Stimulated activated CD8-positive, alpha-beta memory T cell treated with anti-CD3 and anti-CD28 coated beads, Interleukin-4, amount 100 ng/mL, for 48 hours (primary cell): ENCODE results near the gene MRGPRG.

Experiments
- DNase-seq: peaks from one replicate; pipeline ENCODE4 v3.0.0-alpha.2; 2020

Gene MRGPRG

DNA sequence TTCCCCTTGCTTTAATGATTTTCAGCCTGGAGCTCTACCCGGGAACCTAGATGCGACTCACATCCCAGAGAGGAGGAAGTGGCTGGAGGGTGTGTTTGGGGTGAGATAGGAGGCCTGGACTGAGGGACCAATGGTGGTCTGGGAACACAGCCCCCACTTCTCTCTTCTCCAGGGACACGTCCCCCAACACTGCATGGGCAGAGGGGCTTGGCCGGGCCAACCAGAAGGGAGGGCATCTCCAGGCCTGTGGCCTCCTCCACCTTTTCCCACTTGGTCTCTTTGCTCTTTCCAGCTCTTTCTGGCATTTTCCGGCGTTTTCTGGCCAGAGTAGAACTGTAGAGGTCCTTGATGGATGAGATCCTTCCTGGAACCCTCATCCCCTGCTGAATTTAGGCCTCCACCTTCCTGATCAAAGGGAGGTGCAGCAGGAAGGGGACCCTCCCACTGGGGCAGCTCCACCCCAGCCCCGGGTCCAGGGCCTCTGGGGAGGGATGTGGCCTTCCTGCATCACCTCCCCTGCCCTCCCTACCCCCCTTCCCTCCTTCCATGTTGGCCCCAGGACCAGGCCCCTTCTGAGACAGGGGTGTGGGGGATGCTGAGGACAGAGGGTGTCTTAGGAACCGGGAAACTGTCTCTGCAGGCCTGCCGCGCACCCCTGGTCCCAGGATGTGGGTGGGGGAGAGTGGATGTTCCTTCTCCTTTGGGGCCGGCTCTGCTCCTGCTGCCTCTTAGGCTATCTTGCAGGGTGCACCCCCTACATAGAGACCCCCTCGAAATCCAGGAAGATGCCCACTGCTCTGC lies 24.4 kb downstream of the MRGPRG start:
- DNase-seq = no peak

DNA sequence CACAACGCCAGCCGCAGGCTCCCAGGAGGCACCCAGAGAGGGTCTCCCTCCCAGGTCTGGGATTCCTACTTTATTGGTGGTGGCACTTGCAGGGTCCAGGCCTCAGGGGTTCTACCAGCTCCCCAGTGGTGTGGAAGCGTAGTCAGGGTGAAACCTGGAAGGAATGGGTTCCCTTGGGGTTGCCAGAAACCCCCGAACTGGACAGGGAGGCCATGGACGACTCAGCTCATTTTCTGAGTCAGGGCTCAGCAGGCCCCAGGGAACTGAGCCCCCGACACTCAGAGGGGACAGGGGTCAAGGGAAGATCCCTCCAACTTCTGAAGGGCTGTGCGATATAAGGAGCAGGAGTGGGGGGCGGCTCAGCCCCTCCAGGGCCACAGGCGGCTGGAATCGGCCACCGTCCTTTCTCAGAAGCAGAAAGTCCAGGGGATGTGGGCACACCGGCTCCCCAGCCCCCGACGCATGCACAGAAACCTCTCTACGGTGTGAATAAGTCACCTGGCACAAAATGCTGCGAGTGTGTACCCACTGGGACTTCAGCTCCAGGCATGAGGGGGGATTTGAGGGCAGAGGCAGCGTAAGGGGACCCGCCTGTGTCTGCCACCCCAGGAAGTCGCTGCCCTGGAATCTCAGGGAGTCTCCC lies 25.1 kb downstream of the MRGPRG start:
- DNase-seq = no peak

DNA sequence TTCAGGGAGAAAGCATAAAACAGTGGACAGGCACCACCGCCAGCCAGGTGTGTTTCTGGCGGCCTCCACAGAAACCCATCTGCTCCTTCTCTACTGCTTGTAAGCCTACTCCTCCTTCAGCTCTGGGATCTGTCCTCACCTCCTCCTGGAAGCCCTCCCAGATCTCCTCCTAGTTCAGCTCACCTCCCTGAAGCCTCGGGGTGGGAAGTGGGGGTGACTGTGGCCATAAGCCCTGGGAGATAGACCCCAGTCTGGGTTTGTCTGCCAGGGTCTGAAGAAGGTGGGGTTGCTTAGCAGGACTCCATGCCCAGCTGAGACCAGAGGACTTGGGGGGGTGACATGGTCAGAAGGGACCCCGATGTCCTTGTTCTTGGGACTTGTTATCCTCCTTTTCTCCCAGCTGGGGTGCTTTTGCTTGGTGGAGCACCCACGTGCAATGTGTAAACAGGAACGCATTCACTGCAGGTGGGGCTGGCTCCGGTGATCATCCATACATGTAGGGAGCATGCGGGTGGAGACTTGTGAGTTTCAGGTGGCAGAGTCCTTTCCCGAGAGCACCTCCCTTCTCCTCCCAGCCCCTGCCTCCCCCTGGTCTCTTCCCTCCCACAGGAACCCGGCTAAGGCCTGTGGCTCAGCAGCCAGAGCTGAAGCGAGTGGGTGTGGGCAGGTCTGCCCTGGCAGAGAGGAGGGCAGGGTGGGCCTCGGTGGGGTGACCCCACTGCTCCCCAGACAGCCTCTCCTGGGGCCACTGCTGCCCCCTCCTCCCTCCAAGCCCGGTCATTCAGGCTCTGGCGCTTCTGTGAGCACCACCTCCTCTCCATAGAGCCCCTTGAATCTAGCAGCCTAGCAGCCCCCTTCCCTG lies 25.9 kb downstream of the MRGPRG start:
- DNase-seq = no peak

DNA sequence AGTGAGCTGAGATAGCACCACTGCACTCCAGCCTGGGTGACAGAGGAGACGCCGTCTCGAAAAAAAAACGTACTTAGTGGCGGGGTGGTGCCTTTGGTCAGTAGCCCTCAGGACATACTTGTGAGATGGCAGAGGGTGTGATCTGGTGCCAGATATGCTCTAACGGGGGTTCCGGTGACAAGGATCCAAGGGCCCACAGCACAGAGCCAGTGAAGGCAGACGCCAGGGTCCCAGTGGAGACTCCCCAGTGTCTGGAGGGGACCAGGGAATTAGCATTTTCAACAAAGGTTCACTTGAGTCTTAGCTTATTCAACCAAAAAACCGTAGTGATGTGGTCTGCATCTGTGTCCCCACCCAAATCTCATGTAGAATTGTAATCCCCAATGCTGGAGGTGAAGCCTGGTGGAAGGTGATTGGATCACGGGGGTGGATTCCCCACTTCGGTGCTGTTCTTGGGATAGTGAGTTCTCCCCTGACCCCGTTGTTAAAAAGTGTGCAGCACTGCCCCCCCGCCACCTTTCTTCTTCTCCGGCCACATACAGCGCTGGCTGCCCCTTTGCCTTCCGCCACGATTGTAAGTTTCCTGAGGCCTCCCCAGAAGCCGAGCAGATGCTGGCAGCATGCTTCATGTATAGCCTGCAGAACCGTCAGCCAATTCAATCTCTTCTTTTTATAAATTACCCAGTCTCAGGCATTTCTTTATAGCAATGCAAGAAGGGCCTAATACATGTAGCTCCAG lies 26.9 kb downstream of the MRGPRG start:
- DNase-seq = no peak

DNA sequence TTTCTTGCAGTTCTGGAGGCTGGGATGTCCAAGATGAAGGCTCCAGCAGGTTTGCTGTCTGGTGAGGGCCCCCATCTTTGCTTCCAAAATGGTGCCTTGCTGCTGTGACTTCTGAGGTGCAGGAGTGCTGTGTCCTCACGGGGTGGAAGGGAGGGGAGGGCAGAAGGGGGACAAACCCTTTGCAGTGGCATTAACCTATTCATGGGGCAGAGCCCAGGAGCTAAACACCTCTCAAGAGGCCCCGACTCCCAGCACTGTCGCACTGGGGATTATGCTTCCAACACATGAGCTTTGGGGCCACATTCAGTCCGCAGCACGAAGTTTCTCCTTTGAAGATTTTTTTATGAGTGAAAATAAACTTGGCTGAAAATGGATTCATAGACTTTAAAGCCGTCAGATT lies 28.0 kb downstream of the MRGPRG start:
- DNase-seq = no peak

DNA sequence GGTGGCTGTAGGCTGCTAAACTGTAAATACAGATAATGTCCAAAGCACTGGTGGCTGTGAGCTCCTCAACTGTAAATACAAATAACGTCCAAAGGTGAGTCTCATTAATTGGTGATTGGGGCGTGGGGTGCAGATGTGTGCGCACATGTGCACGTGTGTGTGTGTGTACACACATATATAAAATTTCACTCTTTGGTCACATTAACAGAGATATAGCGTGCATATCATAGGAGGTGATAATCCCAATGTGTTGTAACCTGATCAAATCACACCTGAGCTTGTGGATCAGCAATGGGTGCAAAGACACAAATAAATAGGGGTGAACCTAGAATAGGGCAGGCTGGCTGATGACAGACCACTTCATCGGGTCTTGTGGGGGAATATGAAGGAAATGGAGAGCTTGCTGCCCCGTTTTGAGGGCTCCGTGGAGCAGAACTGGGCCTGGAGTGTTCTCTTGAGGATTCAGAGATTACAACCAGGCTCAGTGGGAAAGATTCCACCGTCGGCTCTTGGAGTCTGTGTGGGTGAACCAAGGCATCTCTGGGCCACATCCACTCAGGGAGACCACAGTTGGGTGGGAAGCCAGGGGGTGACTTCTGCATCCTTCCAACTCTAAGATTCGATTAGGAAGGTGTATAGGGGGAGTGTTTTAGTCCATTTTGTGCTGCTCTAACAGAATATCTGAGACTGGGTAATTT lies 28.6 kb downstream of the MRGPRG start:
- no peak for DNase-seq

DNA sequence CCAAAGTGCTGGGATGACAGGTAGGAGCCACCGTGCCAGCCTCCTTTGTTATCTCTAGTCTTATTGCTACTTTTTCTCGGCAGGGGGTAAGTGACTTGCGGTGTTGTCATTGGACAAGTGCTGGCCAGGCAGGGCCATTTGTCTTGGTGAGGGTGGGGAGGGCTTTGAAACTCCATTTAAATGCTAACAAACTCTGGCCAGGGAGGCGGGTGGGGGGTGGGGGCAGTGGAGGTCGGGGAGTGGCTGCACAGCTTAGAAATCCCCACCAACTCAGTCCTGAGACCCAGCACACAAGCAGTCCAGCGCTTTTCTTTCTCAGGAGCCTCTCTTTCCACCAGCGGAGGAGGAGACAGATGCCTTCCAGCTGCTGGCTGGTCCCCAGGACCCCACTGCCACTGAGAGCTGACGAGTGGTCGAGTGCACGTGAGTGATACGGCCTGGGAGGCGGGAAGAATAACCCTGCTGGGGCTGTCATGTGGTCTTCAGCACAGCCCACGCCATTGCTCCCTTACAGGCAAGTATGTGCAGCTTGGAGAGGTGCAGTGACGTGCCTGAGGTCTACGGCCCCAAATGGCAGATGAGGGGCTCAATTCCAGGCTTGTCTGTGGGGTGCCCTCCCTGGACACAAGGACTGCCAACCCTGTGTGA lies 29.3 kb downstream of the MRGPRG start:
- DNase-seq = no peak

DNA sequence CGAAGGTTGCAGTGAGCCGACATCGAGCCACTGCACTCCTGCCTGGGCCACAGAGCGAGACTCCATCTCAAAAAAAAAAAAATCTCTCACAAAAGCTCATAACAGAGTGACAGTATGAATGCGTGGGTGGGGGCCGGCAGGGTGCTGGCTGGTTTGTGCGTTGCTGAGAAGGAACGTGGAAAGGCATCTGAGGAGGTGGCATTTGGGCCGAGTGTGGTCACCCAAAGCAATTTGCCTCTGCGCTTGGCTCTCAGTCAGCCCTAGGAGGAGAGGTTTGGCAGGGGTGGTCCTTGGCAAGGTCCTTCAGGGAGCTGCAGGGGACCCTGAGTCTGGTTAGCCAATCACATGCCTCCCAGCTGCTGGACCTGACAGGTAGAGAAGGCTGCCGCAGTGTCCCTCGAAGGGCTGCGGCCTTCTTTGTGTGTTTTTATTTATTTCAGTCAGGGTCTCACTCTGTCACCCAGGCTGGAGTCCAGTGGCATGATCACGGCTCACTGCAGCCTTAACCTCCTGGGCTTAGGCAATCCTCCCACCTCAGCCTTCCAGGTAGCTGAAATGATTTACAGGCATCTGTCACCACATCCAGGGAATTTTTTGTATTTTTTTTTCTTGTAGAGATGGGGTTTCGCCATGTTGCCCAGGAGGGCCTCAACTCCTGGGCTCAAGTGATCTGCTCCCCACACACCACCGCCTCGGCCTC lies 30.0 kb downstream of the MRGPRG start:
- DNase-seq = no peak

DNA sequence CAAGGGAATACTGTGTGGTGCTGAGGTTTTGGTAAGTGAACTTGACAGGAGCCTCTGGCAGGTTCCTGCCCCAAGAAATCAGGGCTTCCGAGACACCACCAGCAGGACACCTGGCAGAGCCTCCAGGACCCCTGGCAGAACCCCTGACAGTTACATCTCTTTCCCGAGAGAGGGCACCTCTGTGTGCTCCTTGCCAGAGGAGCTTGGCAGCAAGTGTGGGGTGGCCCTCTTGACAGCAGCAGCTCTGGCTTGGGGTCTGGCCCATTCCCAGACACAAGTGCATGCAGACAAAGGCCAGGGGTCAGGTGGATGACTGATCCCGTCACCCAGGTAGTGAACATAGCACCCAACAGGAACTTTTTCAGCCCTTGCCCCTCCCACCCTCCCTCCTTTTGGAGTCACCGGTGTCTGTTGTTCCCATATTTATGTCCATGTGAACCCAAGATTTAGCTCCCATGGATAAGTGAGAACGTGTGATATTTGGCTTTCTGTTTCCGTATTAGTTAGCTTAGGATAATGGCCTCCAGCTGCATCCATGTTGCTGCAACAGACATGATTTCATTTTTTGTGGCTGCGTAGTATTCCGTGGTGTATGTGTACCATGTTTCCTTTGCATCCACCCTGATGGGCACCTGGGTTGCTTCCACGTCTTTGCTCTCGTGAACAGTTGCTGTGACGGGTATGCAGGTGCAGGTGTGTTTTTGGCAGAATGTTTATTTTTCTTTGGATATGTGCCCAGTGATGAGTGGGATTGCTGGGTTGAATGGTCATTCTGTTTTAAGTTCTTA lies 32.3 kb downstream of the MRGPRG start:
- no peak for DNase-seq

DNA sequence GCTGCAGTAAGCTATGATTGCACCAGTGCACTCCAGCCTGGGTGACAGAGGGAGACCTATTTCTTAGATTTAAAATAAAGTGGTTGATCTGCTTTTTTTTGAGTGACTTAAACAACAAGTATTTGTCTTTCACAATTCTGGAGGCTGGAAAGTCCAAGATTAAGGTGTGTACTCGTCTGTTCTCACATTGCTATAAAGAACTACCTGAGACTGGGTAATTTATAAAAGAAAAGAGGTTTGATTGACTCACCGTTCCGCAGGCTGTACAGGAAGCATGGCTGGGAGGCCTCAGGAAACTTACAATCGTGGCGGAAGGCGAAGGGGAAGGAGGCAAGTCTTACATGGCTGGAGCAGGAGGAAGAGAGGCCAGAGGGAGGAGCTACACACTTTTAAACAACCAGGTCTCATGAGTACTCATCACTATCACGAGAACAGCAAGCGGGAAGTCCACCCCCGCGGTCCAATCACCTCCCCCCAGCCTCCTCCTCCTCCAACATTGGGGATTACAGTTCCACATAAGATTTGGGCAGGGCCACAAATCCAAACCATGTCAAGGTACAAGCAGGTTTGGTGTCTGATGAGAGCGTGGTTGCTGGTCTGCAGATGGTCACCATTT lies 33.8 kb downstream of the MRGPRG start:
- DNase-seq = no peak

DNA sequence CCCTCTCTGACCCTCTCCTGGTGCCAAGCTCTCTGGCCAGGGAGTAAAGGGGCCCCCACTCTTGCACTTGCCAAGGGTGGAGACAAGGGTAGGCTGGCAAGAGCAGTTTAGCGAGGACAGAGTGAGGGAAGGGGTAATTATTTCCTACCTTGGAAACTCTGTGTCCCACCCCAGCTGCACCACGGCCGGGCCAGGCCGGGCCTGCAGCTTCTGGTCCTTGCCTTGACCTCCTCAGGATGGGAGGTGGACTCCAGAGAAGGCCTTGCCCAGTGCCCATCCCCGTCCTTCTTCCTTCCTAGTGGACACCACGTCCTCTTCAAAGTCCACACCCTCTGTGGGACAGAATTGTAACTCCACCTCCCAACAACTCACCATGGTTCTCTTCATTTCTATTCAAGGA lies 35.1 kb downstream of the MRGPRG start:
- no peak for DNase-seq

DNA sequence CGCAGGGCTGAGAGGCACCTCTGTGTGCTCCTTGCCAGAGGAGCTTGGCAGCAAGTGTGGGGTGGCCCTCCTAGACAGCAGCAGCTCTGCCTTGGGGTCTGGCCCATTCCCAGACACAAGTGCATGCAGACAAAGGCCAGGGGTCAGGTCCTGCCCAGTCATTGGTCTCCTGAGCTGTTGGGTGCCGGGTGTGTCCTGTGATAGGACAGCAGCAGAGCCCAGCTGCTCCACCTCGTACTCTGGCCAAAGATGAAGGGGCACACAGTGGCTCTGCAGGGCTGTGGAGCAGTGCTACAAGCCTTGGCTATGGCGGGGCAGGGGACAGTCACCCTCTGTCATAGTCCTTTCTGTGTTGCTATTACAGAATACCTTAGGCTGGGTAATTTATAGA lies 36.2 kb downstream of the MRGPRG start:
- DNase-seq = no peak

DNA sequence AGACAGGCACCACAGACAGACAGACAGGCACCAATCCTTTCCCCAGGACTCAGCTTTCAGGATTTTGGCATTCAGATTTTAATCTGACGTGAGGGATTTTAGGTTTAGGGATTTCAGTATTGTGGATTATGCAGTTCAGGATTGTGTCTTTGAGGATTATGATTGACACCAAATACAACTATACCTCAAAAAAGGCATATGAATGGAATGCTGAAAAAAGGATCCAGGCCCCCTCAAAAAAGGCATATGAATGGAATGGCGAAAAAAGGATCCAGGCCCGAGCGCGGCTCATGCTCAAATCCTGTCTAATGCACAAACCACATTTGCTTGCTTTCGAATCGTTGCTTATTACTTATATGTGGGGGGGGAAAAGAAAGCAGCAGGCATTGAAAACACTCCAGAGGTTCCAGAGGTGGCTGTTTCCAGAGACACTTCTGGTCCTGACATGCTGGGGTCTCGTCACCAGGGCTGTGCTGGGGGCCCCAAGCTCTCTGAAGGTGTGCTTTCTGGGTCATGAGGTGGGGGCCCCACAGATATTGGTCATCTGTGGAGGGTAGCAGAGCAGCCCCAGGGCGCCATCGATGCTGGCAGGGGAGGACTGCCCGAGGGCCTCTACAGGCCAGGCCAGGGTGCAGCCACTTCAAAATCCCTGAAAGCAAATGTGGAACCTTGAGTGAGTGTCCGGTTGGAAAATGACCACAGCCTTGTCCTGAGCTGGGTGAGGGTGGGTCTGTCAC lies 36.7 kb downstream of the MRGPRG start:
- no peak for DNase-seq

DNA sequence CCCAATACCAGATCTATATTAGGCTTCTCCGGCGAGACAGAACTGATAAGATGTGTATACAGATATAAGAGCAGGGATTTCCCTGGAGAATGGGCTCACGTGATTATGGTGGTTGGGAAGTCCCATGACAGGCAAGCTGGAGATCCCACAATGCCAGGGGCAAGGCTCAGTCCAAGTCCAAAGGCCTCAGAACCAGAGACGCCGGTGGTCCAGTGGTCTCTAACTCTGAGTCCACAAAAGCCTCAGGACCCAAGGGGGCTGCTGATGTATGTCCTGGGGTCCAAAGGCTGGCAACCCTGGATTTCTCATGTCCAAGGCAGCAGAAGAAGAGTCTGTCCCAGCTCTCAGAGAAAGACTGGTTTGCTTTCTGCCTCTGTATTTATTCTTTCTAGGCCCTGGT lies 37.7 kb downstream of the MRGPRG start:
- DNase-seq = no peak

DNA sequence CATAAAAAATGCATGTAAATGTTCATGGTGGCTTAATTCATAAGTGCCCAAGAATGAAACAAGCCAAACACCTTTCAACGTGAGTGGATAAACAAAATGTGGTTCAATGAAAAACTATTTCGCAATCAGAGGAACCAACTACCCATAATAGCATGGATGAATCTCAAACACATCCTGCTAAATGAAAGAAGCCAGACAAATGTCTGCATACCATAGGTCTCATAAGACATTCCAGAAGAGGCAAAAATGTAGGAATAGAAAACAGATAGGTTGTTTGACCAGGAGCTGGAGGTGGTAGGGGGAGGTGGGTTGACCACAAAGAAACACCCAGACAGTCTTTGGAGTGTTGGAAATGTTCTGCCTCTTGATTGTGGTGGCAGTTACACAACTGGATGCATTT lies 40.3 kb downstream of the MRGPRG start:
- DNase-seq = no peak

DNA sequence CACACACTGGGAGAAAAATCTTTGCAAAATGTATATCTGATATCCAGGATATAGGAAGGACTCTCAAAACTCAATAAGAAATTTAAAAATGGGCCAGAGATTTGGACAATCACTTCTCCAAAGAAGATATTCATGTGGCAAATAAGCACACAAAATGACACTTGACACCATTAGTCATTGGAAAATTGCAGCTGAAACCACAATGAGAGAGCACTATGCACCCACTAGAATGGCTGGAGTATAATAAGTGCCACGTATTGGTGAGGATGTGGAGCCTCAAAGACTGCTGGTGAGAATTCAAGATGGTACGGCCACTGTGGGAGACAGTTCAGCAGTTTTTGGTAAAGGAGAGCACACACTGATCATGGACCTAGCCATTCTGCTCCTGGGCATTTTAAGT lies 40.7 kb downstream of the MRGPRG start:
- no peak for DNase-seq

DNA sequence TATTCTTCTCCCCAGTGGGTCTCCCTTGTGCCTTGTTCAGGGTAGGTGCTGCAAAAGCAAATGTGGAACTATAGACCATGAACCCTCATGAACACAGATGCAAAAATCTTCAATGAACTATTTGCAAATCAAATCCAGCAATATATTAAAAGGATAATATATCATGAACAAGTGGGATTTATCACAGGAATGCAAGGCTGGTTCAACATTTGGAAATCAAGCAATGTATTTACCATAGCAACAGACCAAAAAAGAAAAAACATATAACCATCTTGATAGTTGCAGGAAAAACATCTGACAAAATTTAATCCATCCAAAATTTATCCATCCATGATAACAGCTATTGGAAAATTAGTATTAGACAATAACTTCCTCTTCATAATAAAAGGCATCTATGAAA lies 42.1 kb downstream of the MRGPRG start:
- DNase-seq = no peak

DNA sequence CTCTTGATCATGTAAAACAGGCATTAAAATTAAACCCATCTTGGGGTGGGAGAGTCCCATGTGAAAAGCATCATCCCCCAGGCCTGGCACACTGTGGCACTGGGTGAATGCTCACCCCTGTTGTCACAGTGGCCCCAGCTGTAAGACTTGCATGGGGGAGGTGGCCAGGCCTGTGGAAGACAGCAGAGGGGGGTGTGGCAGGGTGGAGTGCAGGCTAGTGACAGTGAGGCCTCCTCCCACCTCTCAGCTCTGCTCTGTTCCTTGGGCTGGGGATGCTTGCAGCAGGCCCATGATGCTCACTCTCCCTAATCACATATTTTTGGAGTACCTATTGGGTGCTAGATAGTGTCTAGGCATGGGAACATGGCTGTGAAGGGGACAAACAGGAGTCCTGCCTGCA lies 43.4 kb downstream of the MRGPRG start:
- DNase-seq = no peak

DNA sequence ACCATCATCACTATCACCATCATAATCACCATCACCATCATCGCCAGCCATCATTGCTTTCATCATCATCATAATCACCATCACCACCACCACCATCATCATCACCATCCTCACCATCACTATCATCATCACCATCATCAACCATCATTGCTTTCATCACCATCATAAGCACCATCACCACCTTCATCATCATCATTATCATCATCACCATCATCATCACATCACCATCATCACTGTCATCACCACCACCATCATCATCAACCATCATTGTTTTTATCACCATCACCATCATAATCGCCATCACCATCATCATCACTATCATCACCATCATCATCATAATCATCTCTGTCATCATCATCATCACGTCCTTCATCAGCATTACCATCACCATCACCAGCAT lies 44.2 kb downstream of the MRGPRG start:
- DNase-seq = no peak
